ENCODE measurements around the gene SCN3B.

Gene SCN3B

GRCh38 chr11:123584186-123584585 is 70.2 kb downstream of the SCN3B start:
- H3K27ac ChIP-seq, result no peak overlapping the region
- TF ChIP-seq ZFX (IDR thresholded peaks at IDR 0.05; ENCODE audit: borderline replicate concordance) (no peak), CTCF (IDR thresholded peaks at IDR 0.05) (no peak)

DNA sequence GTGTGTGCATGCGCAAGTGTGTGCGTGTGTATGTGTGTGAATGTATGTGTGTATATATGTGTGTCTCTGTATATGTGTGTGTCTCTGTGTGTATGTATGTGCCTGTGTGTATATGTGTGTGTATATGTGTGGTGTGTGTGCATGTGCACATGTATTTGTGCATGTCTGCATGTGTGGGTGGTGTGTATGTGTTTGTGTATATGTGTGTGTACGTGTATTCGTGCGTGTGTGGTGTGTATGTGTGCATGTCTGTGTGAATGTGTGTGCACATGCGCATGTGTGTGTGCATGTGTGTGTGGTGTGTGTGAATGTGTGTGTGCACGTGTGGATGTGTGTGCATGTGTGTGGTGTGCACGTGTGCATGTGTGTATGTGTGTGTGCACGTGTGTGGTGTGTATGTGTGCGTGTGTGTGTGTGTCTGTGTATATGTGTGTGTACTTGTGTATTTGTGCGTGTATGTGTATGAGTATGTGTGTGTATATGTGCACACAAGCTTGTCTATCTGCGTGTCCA is 71.4 kb downstream of the SCN3B start:
- H3K27ac ChIP-seq, result no peak overlapping the region
- TF ChIP-seq CTCF (IDR thresholded peaks at IDR 0.05) (no peak), ZFX (IDR thresholded peaks at IDR 0.05; ENCODE audit: borderline replicate concordance) (no peak)

- TF ChIP-seq CTCF (IDR thresholded peaks at IDR 0.05) (no peak), ZFX (IDR thresholded peaks at IDR 0.05; ENCODE audit: borderline replicate concordance) (no peak)
Measured at GRCh38 chr11:123581651-123582399, 72.6 kb downstream of the SCN3B start.

GRCh38 chr11:123580557-123581275 is 73.7 kb downstream of the SCN3B start:
- no peak overlapping the region for H3K27ac ChIP-seq
- TF ChIP-seq CTCF (IDR thresholded peaks at IDR 0.05), result peak; percentile 96
- TF ChIP-seq ZFX (IDR thresholded peaks at IDR 0.05; ENCODE audit: borderline replicate concordance), result no peak

More at GRCh38 chr11:123581651-123582399, 72.6 kb downstream of the SCN3B start:
- no peak overlapping the region for H3K27ac ChIP-seq

GRCh38 chr11:123580137-123580536 is 74.3 kb downstream of the SCN3B start:
- TF ChIP-seq ZFX (IDR thresholded peaks at IDR 0.05; ENCODE audit: borderline replicate concordance), result no peak
- no peak for TF ChIP-seq CTCF (IDR thresholded peaks at IDR 0.05)
- no peak overlapping the region for H3K27ac ChIP-seq

DNA sequence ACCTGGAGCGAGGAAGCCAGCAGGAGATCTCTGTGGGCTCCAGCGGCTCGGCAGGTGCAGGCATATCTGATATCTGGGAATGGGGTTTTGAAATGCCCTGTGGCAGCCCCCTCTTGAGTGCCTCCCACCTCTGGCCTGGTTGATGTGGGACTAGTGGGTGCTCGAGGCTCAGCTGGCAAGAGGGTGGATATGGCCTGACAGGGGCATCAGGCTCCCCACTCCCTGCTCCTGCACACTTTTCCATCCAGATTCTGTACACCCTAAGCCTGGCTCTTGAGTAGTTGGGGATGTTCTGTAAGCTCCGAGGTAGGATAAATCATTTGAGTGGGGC is 75.0 kb downstream of the SCN3B start:
- TF ChIP-seq CTCF (IDR thresholded peaks at IDR 0.05), result no peak
- TF ChIP-seq ZFX (IDR thresholded peaks at IDR 0.05; ENCODE audit: borderline replicate concordance), result no peak
- H3K27ac ChIP-seq, result no peak overlapping the region
